HG03565 (cell line): ENCODE measurements around the gene RPRML.
"Not testable (repeated sequence)": the region's sequence is repeated elsewhere in the genome, so short reads cannot be mapped to it uniquely, and the experiment has no call there.

Source experiments
- ATAC-seq: cut with Tn5 transposase; IDR thresholded peaks from one replicate; pipeline ENCODE4 v1.9.1; 2021; ENCODE audit warnings: mild to moderate bottlenecking, moderate library complexity; ENCODE audit not compliant: unreplicated experiment

The RPRML gene

GRCh38 chr17:46979147-46979863 is at the start of gene RPRML:
RPRML (minus strand) TSS chr17:46979253; CDS start chr17:46979007, 246 bp downstream.
- ATAC-seq: no peak

GRCh38 chr17:47016966-47017365 is 37.9 kb upstream of the RPRML start:
- ATAC-seq: not testable (repeated sequence)

- ATAC-seq: no peak
Observed at GRCh38 chr17:47013341-47013740, 34.3 kb upstream of the RPRML start.

- ATAC-seq: no peak
Observed at GRCh38 chr17:47012457-47012856, 33.4 kb upstream of the RPRML start.

- no peak for ATAC-seq
Observed at GRCh38 chr17:47009759-47010594, 30.9 kb upstream of the RPRML start.

- ATAC-seq: no peak
Observed at GRCh38 chr17:47004906-47005305, 25.9 kb upstream of the RPRML start.

GRCh38 chr17:47003864-47004263 is 24.8 kb upstream of the RPRML start:
- ATAC-seq: not testable (repeated sequence)

GRCh38 chr17:46995841-46996571 is 17.0 kb upstream of the RPRML start:
- ATAC-seq: no peak

GRCh38 chr17:46994993-46995392 is 15.9 kb upstream of the RPRML start:
- ATAC-seq: no peak

- ATAC-seq: no peak
Observed at GRCh38 chr17:46991617-46992016, 12.6 kb upstream of the RPRML start.

GRCh38 chr17:46989637-46990431 is 10.8 kb upstream of the RPRML start:
- no peak for ATAC-seq

- not testable (repeated sequence) for ATAC-seq
Observed at GRCh38 chr17:46987927-46988326, 8.9 kb upstream of the RPRML start.

- no peak for ATAC-seq
Observed at GRCh38 chr17:46986366-46986765, 7.3 kb upstream of the RPRML start.

GRCh38 chr17:46984892-46985291 is 5.8 kb upstream of the RPRML start:
- no peak for ATAC-seq

GRCh38 chr17:46984341-46984740 is 5.3 kb upstream of the RPRML start:
- ATAC-seq: no peak

GRCh38 chr17:46983782-46984181 is 4.7 kb upstream of the RPRML start:
- ATAC-seq: no peak

GRCh38 chr17:46982577-46982976 is 3.5 kb upstream of the RPRML start:
- ATAC-seq: no peak

- ATAC-seq: no peak
Observed at GRCh38 chr17:46978489-46979146, 435 bp downstream of the RPRML start.

- no peak for ATAC-seq
Observed at GRCh38 chr17:46977750-46978488, 1.1 kb downstream of the RPRML start.
